Astrocyte (in vitro differentiated cells and primary cell): ENCODE data around the gene CCDC92B. TPM values are rescaled to one million over a fixed set of nuclear protein-coding genes. Genes with fewer than 3 reads are reported as not detected.

Experiments
- DNase-seq: peaks from one replicate; pipeline ENCODE4 v3.0.0-alpha.2; 2010; ENCODE audit warnings: low read depth
- FAIRE-seq: peaks from 2 replicates; lab custom pipeline; 2011; peaks lifted over from hg19 to GRCh38; lab: Jason Lieb, UNC
- H2AFZ ChIP-seq: 2 replicates; pipeline ENCODE4 v1.6.0; 2012; ENCODE audit warnings: low read depth, low read length, inconsistent platforms
- H3K27ac ChIP-seq: 2 replicates; pipeline ENCODE4 v1.5.1; 2011; ENCODE audit warnings: low read depth, low read length, inconsistent platforms
- H3K27me3 ChIP-seq: 2 replicates; pipeline ENCODE4 v1.6.0; 2011; ENCODE audit warnings: low read length, inconsistent platforms; ENCODE audit not compliant: insufficient read depth
- H3K36me3 ChIP-seq: 2 replicates; pipeline ENCODE4 v1.5.1; 2011; ENCODE audit warnings: low read length, inconsistent platforms; ENCODE audit not compliant: insufficient read depth
- H3K4me1 ChIP-seq: 2 replicates; pipeline ENCODE4 v1.5.1; 2011; ENCODE audit warnings: low read length, inconsistent platforms; ENCODE audit not compliant: insufficient read depth
- H3K4me2 ChIP-seq: 2 replicates; pipeline ENCODE4 v1.6.0; 2012; ENCODE audit warnings: low read length, inconsistent platforms
- H3K4me3 ChIP-seq: 2 replicates; pipeline ENCODE4 v1.5.1; 2011; ENCODE audit warnings: low read depth, mild to moderate bottlenecking, low read length, inconsistent platforms; ENCODE audit not compliant: insufficient read depth
- H3K79me2 ChIP-seq: 2 replicates; pipeline ENCODE4 v1.6.0; 2012; ENCODE audit warnings: mild to moderate bottlenecking, low read length, inconsistent platforms; ENCODE audit not compliant: insufficient read depth
- H3K9ac ChIP-seq: 2 replicates; pipeline ENCODE4 v1.6.0; 2012; ENCODE audit warnings: mild to moderate bottlenecking, low read length, inconsistent platforms
- H3K9me3 ChIP-seq: 2 replicates; pipeline ENCODE4 v1.5.1; 2012; ENCODE audit warnings: low read depth, mild to moderate bottlenecking, low read length, inconsistent platforms; ENCODE audit not compliant: insufficient read depth
- H4K20me1 ChIP-seq: 2 replicates; pipeline ENCODE4 v1.6.0; 2012; ENCODE audit warnings: low read length, inconsistent platforms; ENCODE audit not compliant: insufficient read depth
- H3K27ac Mint-ChIP-seq: one replicate; pipeline ENCODE4 v1.8.0; 2021; ENCODE audit warnings: mild to moderate bottlenecking, mixed read lengths; ENCODE audit not compliant: unreplicated experiment
- H3K27me3 Mint-ChIP-seq: one replicate; pipeline ENCODE4 v1.8.0; 2021; ENCODE audit warnings: low read depth, mixed read lengths; ENCODE audit not compliant: unreplicated experiment
- H3K36me3 Mint-ChIP-seq: one replicate; pipeline ENCODE4 v1.8.0; 2021; ENCODE audit warnings: low read depth, mixed read lengths; ENCODE audit not compliant: unreplicated experiment
- H3K4me1 Mint-ChIP-seq: one replicate; pipeline ENCODE4 v1.8.0; 2021; ENCODE audit warnings: low read depth, mixed read lengths; ENCODE audit not compliant: unreplicated experiment
- H3K4me3 Mint-ChIP-seq: one replicate; pipeline ENCODE4 v1.8.0; 2021; ENCODE audit warnings: mild to moderate bottlenecking, moderate library complexity, mixed read lengths; ENCODE audit not compliant: unreplicated experiment
- H3K9me3 Mint-ChIP-seq: one replicate; pipeline ENCODE4 v1.8.0; 2021; ENCODE audit warnings: mild to moderate bottlenecking, mixed read lengths; ENCODE audit not compliant: unreplicated experiment
- CTCF ChIP-seq: IDR thresholded peaks from 2 replicates; pipeline ENCODE4 v1.5.1; 2011; ENCODE audit warnings: low read depth, mild to moderate bottlenecking, inconsistent platforms, low read length, moderate library complexity; ENCODE audit not compliant: insufficient read depth
- EZH2 ChIP-seq: IDR thresholded peaks from 2 replicates; pipeline ENCODE4 v1.6.1; 2012; ENCODE audit warnings: mild to moderate bottlenecking, low read length, inconsistent platforms; ENCODE audit not compliant: insufficient read depth
- total RNA-seq: library from RNA; stranded (reverse); gene quantifications from 2 replicates; pipeline ENCODE4 v1.2.1, GENCODE V29; 2021

The CCDC92B gene
- total RNA-seq, 1 donor from 2014 or later: 0.36 TPM

DNA sequence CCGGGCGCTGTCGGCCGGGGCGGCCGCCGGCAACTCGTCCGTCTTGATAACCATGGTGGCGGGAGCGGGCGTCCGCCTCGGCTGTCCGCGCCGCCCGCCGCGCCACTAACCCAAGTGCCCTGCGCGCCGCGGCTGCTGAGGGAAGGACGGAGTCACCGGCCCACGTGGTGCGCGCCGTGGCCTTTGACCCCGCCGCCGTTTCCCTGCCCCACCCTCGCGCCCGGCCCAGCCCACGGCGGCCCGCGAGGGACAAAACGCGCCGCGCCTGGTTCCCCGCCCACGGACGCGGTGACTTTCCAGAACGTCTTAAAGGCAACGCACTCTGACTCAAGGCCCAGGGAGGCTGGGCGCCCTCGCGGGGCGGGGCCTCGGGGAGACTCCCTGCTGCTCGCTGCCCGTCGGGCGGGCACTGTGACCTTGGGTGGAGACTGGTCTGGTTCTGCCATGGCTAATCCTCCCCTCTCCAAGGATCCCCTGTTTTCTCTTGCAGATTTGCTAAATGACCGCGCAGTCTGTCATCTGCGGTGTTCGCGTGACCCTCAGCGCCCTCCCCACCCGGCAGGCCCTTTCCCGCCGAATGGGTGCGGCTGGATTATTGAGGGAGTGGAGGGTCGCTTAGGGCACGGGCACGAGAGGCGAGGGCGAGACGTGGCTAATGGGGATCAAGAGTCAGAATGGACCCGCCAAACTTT, 37.7 kb downstream of the CCDC92B start, which contains the start of gene CLUH:
Gene CLUH, minus strand, starts transcription at position 157 of the 692 bp plus-strand sequence. Its CDS starts 103 bp downstream, at position 54.
- H3K4me1 Mint-ChIP-seq: peaks cover 13% of the 10 kb centered on the region
- H3K4me2 ChIP-seq: peak within 1 kb of the TSS; percentile 90
- no peaks in the 10 kb centered on the region for H3K9me3 ChIP-seq
- peak within 1 kb of the TSS; percentile 87 for H2AFZ ChIP-seq
- DNase-seq (peak; percentile 92), FAIRE-seq (no peak)
- peaks cover 50% of the 10 kb centered on the region for H3K79me2 ChIP-seq
- H3K36me3 Mint-ChIP-seq: peaks cover 2% of the 10 kb centered on the region
- peak within 1 kb of the TSS; percentile 92 for H3K4me3 Mint-ChIP-seq
- no peak for TF ChIP-seq EZH2
- no peaks in the 10 kb centered on the region for H3K9me3 Mint-ChIP-seq
- H3K36me3 ChIP-seq: no peaks in the 10 kb centered on the region
- peak within 1 kb of the TSS; percentile 93 for H3K27ac Mint-ChIP-seq
- peak within 1 kb of the TSS; percentile 61 for H3K9ac ChIP-seq
- H3K27me3 ChIP-seq: no peaks in the 10 kb centered on the region
- H3K4me1 ChIP-seq: peaks cover 20% of the 10 kb centered on the region
- no peaks in the 10 kb centered on the region for H3K27me3 Mint-ChIP-seq
- H3K4me3 ChIP-seq: peak within 1 kb of the TSS; percentile 68
- peak within 1 kb of the TSS; percentile 42 for H3K27ac ChIP-seq
- peaks cover 43% of the 10 kb centered on the region for H4K20me1 ChIP-seq

GRCh38 chr17:2710803-2711607, 38.4 kb downstream of the CCDC92B start:
- Histone ChIP-seq H3K9me3 (no peaks in the 10 kb centered on the region), H3K4me2 (peak overlapping the region; percentile 90), H3K79me2 (peaks cover 57% of the 10 kb centered on the region), H4K20me1 (peaks cover 50% of the 10 kb centered on the region), H3K4me1 (peaks cover 20% of the 10 kb centered on the region), H3K27ac (peak overlapping the region; percentile 42), H3K4me3 (peak overlapping the region; percentile 68), H2AFZ (peak overlapping the region; percentile 87), H3K27me3 (no peaks in the 10 kb centered on the region), H3K9ac (peak overlapping the region; percentile 61), H3K36me3 (no peaks in the 10 kb centered on the region)
- Mint-ChIP-seq H3K36me3 (peaks cover 2% of the 10 kb centered on the region), H3K27me3 (no peaks in the 10 kb centered on the region), H3K9me3 (no peaks in the 10 kb centered on the region), H3K4me1 (peaks cover 17% of the 10 kb centered on the region), H3K27ac (peak overlapping the region; percentile 93), H3K4me3 (peak overlapping the region; percentile 92)
- FAIRE-seq: no peak
- TF ChIP-seq EZH2 (no peak), CTCF (no peak)
- DNase-seq: no peak

- no peak for TF ChIP-seq CTCF
- TF ChIP-seq EZH2: no peak
- H3K27ac Mint-ChIP-seq: peak overlapping the region; percentile 93
- H3K9me3 ChIP-seq: no peaks in the 10 kb centered on the region
- peaks cover 2% of the 10 kb centered on the region for H3K36me3 Mint-ChIP-seq
- no peak for DNase-seq
- H3K4me1 ChIP-seq: peaks cover 27% of the 10 kb centered on the region
- H3K9ac ChIP-seq: peak overlapping the region; percentile 61
- H3K4me1 Mint-ChIP-seq: peaks cover 22% of the 10 kb centered on the region
- peaks cover 58% of the 10 kb centered on the region for H4K20me1 ChIP-seq
- no peaks in the 10 kb centered on the region for H3K27me3 ChIP-seq
- H3K4me2 ChIP-seq: peak overlapping the region; percentile 90
- peak overlapping the region; percentile 68 for H3K4me3 ChIP-seq
- H3K4me3 Mint-ChIP-seq: peak overlapping the region; percentile 92
- no peak for FAIRE-seq
- H2AFZ ChIP-seq: no peak overlapping the region
- no peaks in the 10 kb centered on the region for H3K27me3 Mint-ChIP-seq
- H3K27ac ChIP-seq: no peak overlapping the region
- H3K9me3 Mint-ChIP-seq: no peaks in the 10 kb centered on the region
- H3K36me3 ChIP-seq: no peaks in the 10 kb centered on the region
- H3K79me2 ChIP-seq: peaks cover 65% of the 10 kb centered on the region
Measured at GRCh38 chr17:2710071-2710802, 39.2 kb downstream of the CCDC92B start.
